MM.1S (cell line): ENCODE results near the gene HEBP2.

ENCODE experiments used
- DNase-seq: peaks from one replicate; pipeline ENCODE4 v3.0.0-alpha.2; 2015
- H2AFZ ChIP-seq: fragments of 300-600 bp; sonication (generic); 2 replicates; pipeline ENCODE4 v1.6.0; 2016; ENCODE audit warnings: antibody characterized with exemption, low read length
- H3F3A ChIP-seq: fragments of 300-600 bp; sonication (generic); 2 replicates; pipeline ENCODE4 v1.6.1; 2016; ENCODE audit warnings: mild to moderate bottlenecking, antibody characterized with exemption, low read length, moderate library complexity, mixed read lengths; ENCODE audit not compliant: insufficient read depth
- H3K27ac ChIP-seq: fragments of 300-600 bp; sonication (generic); 2 replicates; pipeline ENCODE4 v1.5.1; 2016; ENCODE audit warnings: mild to moderate bottlenecking, low read length
- H3K27me3 ChIP-seq: fragments of 300-600 bp; sonication (generic); replicated peaks from 2 replicates; pipeline ENCODE4 v1.6.0; 2016; ENCODE audit warnings: low read length; ENCODE audit not compliant: insufficient read depth
- H3K36me3 ChIP-seq: fragments of 300-600 bp; sonication (generic); replicated peaks from 2 replicates; pipeline ENCODE4 v1.6.1; 2016; ENCODE audit warnings: mild to moderate bottlenecking, low read length, mixed read lengths; ENCODE audit not compliant: insufficient read depth
- H3K4me1 ChIP-seq: fragments of 300-600 bp; sonication (generic); 2 replicates; pipeline ENCODE4 v1.6.1; 2016; ENCODE audit warnings: low read length, mixed read lengths
- H3K4me2 ChIP-seq: fragments of 300-600 bp; sonication (generic); 2 replicates; pipeline ENCODE4 v1.6.0; 2016; ENCODE audit warnings: low read depth, low read length
- H3K4me3 ChIP-seq: fragments of 300-600 bp; sonication (generic); 2 replicates; pipeline ENCODE4 v1.5.1; 2016; ENCODE audit warnings: low read length, mixed read lengths
- H3K79me2 ChIP-seq: fragments of 300-600 bp; sonication (generic); 2 replicates; pipeline ENCODE4 v1.6.1; 2016; ENCODE audit warnings: mixed run types, low read length, mixed read lengths
- H3K9ac ChIP-seq: fragments of 300-600 bp; sonication (generic); 2 replicates; pipeline ENCODE4 v1.6.1; 2016; ENCODE audit warnings: low read length, mixed read lengths
- H3K9me2 ChIP-seq: fragments of 300-600 bp; sonication (generic); replicated peaks from 2 replicates; pipeline ENCODE4 v1.6.1; 2016; ENCODE audit warnings: mild to moderate bottlenecking, low read length, mixed read lengths; ENCODE audit not compliant: insufficient read depth
- H3K9me3 ChIP-seq: fragments of 300-600 bp; sonication (generic); replicated peaks from 2 replicates; pipeline ENCODE4 v1.6.1; 2016; ENCODE audit warnings: mild to moderate bottlenecking, low read length, mixed read lengths; ENCODE audit not compliant: insufficient read depth
- H4K20me1 ChIP-seq: fragments of 300-600 bp; sonication (generic); 2 replicates; pipeline ENCODE4 v1.6.1; 2016; ENCODE audit warnings: mild to moderate bottlenecking, low read length, moderate library complexity, mixed read lengths; ENCODE audit not compliant: insufficient read depth
- CTCF ChIP-seq: fragments of 300-600 bp; sonication (generic); IDR thresholded peaks from 2 replicates; pipeline ENCODE4 v1.5.1; 2016; ENCODE audit warnings: antibody characterized with exemption, low read length, mixed read lengths
- EZH2 ChIP-seq: fragments of 300-600 bp; sonication (generic); optimal IDR thresholded peaks from 2 replicates; pipeline ENCODE3; 2017; ENCODE audit warnings: low read depth, mild to moderate bottlenecking, antibody characterized with exemption, low read length, mixed read lengths
- EZH2phosphoT487 ChIP-seq: fragments of 300-600 bp; sonication (generic); IDR thresholded peaks from 2 replicates; pipeline ENCODE4 v1.6.1; 2018; ENCODE audit warnings: antibody characterized with exemption, low read length

Gene HEBP2

GRCh38 chr6:138393871-138394783, 9.9 kb upstream of the HEBP2 start:
- Histone ChIP-seq H3K27me3 (no peaks in the 10 kb centered on the region), H3K9me2 (no peaks in the 10 kb centered on the region), H3K4me1 (peaks cover 10% of the 10 kb centered on the region), H3K9ac (no peak overlapping the region), H4K20me1 (no peaks in the 10 kb centered on the region), H2AFZ (0 out of 2 replicates have a peak overlapping the region, but pooled peaks have one; percentile 9), H3K27ac (peak overlapping the region; percentile 33; the same call in 1 of the 2 replicates), H3F3A (no peaks in the 10 kb centered on the region), H3K79me2 (no peaks in the 10 kb centered on the region), H3K4me2 (peak overlapping the region; percentile 35; the same call in 1 of the 2 replicates), H3K36me3 (no peaks in the 10 kb centered on the region), H3K4me3 (no peak overlapping the region), H3K9me3 (no peaks in the 10 kb centered on the region)
- TF ChIP-seq EZH2 (no peak), CTCF (no peak), EZH2phosphoT487 (no peak)
- no peak for DNase-seq

GRCh38 chr6:138396709-138397108, 7.3 kb upstream of the HEBP2 start:
- Histone ChIP-seq H3K27me3 (no peaks in the 10 kb centered on the region), H3F3A (no peaks in the 10 kb centered on the region), H3K9ac (no peak overlapping the region), H3K4me3 (no peak overlapping the region), H3K4me1 (peaks cover 10% of the 10 kb centered on the region), H2AFZ (no peak overlapping the region), H3K79me2 (no peaks in the 10 kb centered on the region), H3K36me3 (no peaks in the 10 kb centered on the region), H4K20me1 (no peaks in the 10 kb centered on the region), H3K9me2 (no peaks in the 10 kb centered on the region), H3K9me3 (no peaks in the 10 kb centered on the region), H3K27ac (no peak overlapping the region), H3K4me2 (no peak overlapping the region)
- DNase-seq = no peak
- TF ChIP-seq EZH2phosphoT487 (no peak), EZH2 (no peak), CTCF (no peak)

- no peaks in the 10 kb centered on the region for H3K9me2 ChIP-seq
- H3K9me3 ChIP-seq = no peaks in the 10 kb centered on the region
- no peak for DNase-seq
- H4K20me1 ChIP-seq = no peaks in the 10 kb centered on the region
- no peaks in the 10 kb centered on the region for H3K27me3 ChIP-seq
- TF ChIP-seq EZH2 = no peak
- TF ChIP-seq EZH2phosphoT487 = no peak
- TF ChIP-seq CTCF = no peak
- H3K4me2 ChIP-seq = no peak overlapping the region
- no peak overlapping the region for H3K4me3 ChIP-seq
- H3F3A ChIP-seq = no peaks in the 10 kb centered on the region
- no peak overlapping the region for H2AFZ ChIP-seq
- H3K79me2 ChIP-seq = no peaks in the 10 kb centered on the region
- H3K4me1 ChIP-seq = peaks cover 10% of the 10 kb centered on the region
- no peak overlapping the region for H3K27ac ChIP-seq
- H3K36me3 ChIP-seq = no peaks in the 10 kb centered on the region
- no peak overlapping the region for H3K9ac ChIP-seq
Observed at GRCh38 chr6:138397128-138398122, 6.6 kb upstream of the HEBP2 start.
